OCI-LY1 (cell line): ENCODE results near the gene NME5.
A peak's percentile ranks its signal among the peaks of the same experiment; 100 is the strongest.

Source experiments
- H2AFZ ChIP-seq: fragments of 200-600 bp; sonication (generic), shearing (Covaris generic); 2 replicates; pipeline ENCODE4 v1.6.0; 2014; ENCODE audit warnings: antibody characterized with exemption, mild to moderate bottlenecking, low read length
- H3F3A ChIP-seq: fragments of 200-600 bp; sonication (generic), shearing (Covaris generic); 2 replicates; pipeline ENCODE4 v1.6.0; 2014; ENCODE audit warnings: mild to moderate bottlenecking, antibody characterized with exemption, low read length, moderate library complexity; ENCODE audit not compliant: insufficient read depth
- H3K27ac ChIP-seq: fragments of 200-600 bp; sonication (generic); 2 replicates; pipeline ENCODE4 v1.5.1; 2014; ENCODE audit warnings: low read length, mixed run types, mild to moderate bottlenecking, low read depth; ENCODE audit not compliant: poor library complexity, severe bottlenecking
- H3K27me3 ChIP-seq: fragments of 200-600 bp; sonication (generic); 2 replicates; pipeline ENCODE4 v1.6.0; 2014; ENCODE audit warnings: antibody characterized with exemption, mild to moderate bottlenecking, low read length, moderate library complexity; ENCODE audit not compliant: insufficient read depth
- H3K36me3 ChIP-seq: fragments of 200-600 bp; sonication (generic); 2 replicates; pipeline ENCODE4 v1.6.1; 2014; ENCODE audit warnings: mild to moderate bottlenecking, antibody characterized with exemption, low read length, moderate library complexity, mixed read lengths; ENCODE audit not compliant: insufficient read depth
- H3K4me1 ChIP-seq: fragments of 200-600 bp; sonication (generic); 2 replicates; pipeline ENCODE4 v1.5.1; 2014; ENCODE audit warnings: mild to moderate bottlenecking, low read length, moderate library complexity; ENCODE audit not compliant: insufficient read depth, severe bottlenecking
- H3K4me2 ChIP-seq: fragments of 200-600 bp; sonication (generic), shearing (Covaris generic); 2 replicates; pipeline ENCODE4 v1.6.1; 2014; ENCODE audit warnings: low read length
- H3K4me3 ChIP-seq: fragments of 200-600 bp; sonication (generic); 2 replicates; pipeline ENCODE4 v1.5.1; 2014; ENCODE audit warnings: low read length, low read depth, mild to moderate bottlenecking, mixed read lengths; ENCODE audit not compliant: poor library complexity, severe bottlenecking
- H3K79me2 ChIP-seq: fragments of 200-600 bp; shearing (Covaris generic); 2 replicates; pipeline ENCODE4 v1.6.1; 2016; ENCODE audit warnings: mixed run types, low read length, mixed read lengths; ENCODE audit not compliant: insufficient read depth
- H3K9ac ChIP-seq: fragments of 200-600 bp; sonication (generic), shearing (Covaris generic); 2 replicates; pipeline ENCODE4 v1.6.1; 2014; ENCODE audit warnings: mild to moderate bottlenecking, low read length, mixed read lengths
- H3K9me2 ChIP-seq: fragments of 200-600 bp; sonication (generic), shearing (Covaris generic); 2 replicates; pipeline ENCODE4 v1.6.1; 2014; ENCODE audit warnings: low read depth, mild to moderate bottlenecking, low read length, mixed read lengths
- H3K9me3 ChIP-seq: fragments of 200-600 bp; shearing (Covaris generic); 2 replicates; pipeline ENCODE4 v1.6.1; 2014; ENCODE audit warnings: low read length, mixed read lengths
- H4K20me1 ChIP-seq: fragments of 200-600 bp; sonication (generic), shearing (Covaris generic); 2 replicates; pipeline ENCODE4 v1.6.0; 2016; ENCODE audit warnings: mild to moderate bottlenecking, low read length; ENCODE audit not compliant: insufficient read depth
- EZH2 ChIP-seq: fragments of 200-600 bp; sonication (generic), shearing (Covaris generic); IDR thresholded peaks from 2 replicates; pipeline ENCODE4 v1.8.0; 2017; ENCODE audit warnings: borderline replicate concordance, mixed run types, mild to moderate bottlenecking, antibody characterized with exemption, low read length, moderate library complexity, mixed read lengths
- TF ChIP-seq, protein P1 (sequence below): fragments of 200-600 bp; sonication (generic), shearing (Covaris generic); IDR thresholded peaks from 2 replicates; pipeline ENCODE4 v1.5.1; 2017; ENCODE audit warnings: mild to moderate bottlenecking, antibody characterized with exemption, low read length, moderate library complexity, mixed read lengths

The NME5 gene

DNA sequence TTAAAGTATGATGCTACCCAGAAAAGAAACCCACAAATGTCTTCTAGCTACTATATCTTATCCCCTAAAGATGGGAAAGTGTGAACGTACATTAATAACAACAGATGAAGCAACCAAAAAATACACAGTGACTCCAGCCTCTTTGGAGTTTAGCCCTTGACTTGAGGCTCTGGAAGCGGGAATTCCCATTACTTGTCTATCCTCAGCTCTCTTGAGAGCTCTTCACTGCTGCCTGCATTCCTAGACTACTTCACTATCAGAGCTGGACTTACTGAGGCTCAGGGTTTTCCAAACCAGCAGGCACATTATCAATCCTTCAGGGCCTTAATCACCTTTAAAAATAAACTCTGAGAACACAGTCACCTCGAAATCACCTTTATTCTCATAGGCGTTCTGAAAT lies 1.0 kb upstream of the NME5 start:
- Histone ChIP-seq H3K9ac (no peak overlapping the region), H3K9me3 (no peaks in the 10 kb centered on the region), H3K27ac (no peak overlapping the region), H3K9me2 (no peaks in the 10 kb centered on the region), H3K36me3 (no peaks in the 10 kb centered on the region), H3K27me3 (no peaks in the 10 kb centered on the region), H3K4me3 (no peak overlapping the region), H3K4me1 (peaks cover 10% of the 10 kb centered on the region), H4K20me1 (no peaks in the 10 kb centered on the region), H3K4me2 (no peak overlapping the region), H3K79me2 (no peaks in the 10 kb centered on the region), H3F3A (no peaks in the 10 kb centered on the region), H2AFZ (no peak overlapping the region)
- TF ChIP-seq, protein P1, sequence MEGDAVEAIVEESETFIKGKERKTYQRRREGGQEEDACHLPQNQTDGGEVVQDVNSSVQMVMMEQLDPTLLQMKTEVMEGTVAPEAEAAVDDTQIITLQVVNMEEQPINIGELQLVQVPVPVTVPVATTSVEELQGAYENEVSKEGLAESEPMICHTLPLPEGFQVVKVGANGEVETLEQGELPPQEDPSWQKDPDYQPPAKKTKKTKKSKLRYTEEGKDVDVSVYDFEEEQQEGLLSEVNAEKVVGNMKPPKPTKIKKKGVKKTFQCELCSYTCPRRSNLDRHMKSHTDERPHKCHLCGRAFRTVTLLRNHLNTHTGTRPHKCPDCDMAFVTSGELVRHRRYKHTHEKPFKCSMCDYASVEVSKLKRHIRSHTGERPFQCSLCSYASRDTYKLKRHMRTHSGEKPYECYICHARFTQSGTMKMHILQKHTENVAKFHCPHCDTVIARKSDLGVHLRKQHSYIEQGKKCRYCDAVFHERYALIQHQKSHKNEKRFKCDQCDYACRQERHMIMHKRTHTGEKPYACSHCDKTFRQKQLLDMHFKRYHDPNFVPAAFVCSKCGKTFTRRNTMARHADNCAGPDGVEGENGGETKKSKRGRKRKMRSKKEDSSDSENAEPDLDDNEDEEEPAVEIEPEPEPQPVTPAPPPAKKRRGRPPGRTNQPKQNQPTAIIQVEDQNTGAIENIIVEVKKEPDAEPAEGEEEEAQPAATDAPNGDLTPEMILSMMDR, result no peak
- no peak for TF ChIP-seq EZH2

DNA sequence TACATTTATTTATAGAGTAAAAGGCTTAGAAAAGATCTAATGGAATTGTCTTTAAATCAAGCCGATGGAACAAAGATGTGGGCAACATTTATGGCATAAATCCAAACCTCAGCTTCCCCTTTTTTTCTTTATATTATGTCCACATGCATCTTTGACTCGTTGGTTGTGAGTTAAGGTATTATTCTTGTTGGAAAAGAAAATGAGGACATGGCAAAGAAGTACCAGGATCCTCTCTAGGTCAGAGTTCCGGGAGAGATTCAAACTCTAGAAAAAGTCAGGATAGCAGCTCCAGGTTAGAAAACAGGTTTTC lies 508 bp upstream of the NME5 start:
- TF ChIP-seq, protein P1, result no peak
- TF ChIP-seq EZH2, result no peak
- H4K20me1 ChIP-seq, result no peaks in the 10 kb centered on the region
- no peak overlapping the region for H3K9ac ChIP-seq
- H3K9me2 ChIP-seq, result no peaks in the 10 kb centered on the region
- H3K4me2 ChIP-seq, result peak overlapping the region; percentile 58; the same call in 1 of the 2 replicates
- H2AFZ ChIP-seq, result no peak overlapping the region
- no peaks in the 10 kb centered on the region for H3K9me3 ChIP-seq
- peaks cover 10% of the 10 kb centered on the region for H3K4me1 ChIP-seq
- no peaks in the 10 kb centered on the region for H3K79me2 ChIP-seq
- peak overlapping the region; percentile 37 for H3K4me3 ChIP-seq
- H3K27me3 ChIP-seq, result no peaks in the 10 kb centered on the region
- H3F3A ChIP-seq, result no peaks in the 10 kb centered on the region
- H3K36me3 ChIP-seq, result no peaks in the 10 kb centered on the region
- H3K27ac ChIP-seq, result no peak overlapping the region

DNA sequence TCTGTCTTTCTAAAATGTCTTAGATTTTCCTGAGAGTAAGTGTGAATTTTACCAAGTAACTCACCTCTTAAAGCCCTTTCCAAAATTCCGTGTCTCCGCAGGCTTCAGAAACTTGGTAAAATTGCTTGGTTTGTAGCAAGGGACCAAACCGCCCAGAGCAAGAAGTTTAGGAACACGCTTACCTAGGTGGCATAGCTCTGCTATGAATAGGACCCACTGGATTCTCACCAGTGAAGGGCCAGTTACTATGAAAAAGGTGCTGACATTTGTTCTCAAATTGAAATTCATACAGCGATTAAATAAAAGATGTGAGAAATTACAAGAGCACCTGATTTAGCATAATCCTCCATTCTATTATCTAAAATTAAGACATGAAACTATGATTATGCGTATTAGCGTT lies 6.7 kb downstream of the NME5 start:
- no peaks in the 10 kb centered on the region for H3K36me3 ChIP-seq
- peak overlapping the region; percentile 51 for H3K4me3 ChIP-seq
- TF ChIP-seq EZH2, result no peak
- TF ChIP-seq, protein P1, result no peak
- H4K20me1 ChIP-seq, result no peaks in the 10 kb centered on the region
- no peak overlapping the region for H2AFZ ChIP-seq
- H3F3A ChIP-seq, result no peaks in the 10 kb centered on the region
- H3K4me2 ChIP-seq, result peak overlapping the region; percentile 75
- H3K9me2 ChIP-seq, result no peaks in the 10 kb centered on the region
- no peak overlapping the region for H3K27ac ChIP-seq
- no peaks in the 10 kb centered on the region for H3K27me3 ChIP-seq
- no peak overlapping the region for H3K9ac ChIP-seq
- H3K4me1 ChIP-seq, result peaks cover 9% of the 10 kb centered on the region
- H3K79me2 ChIP-seq, result no peaks in the 10 kb centered on the region
- H3K9me3 ChIP-seq, result no peaks in the 10 kb centered on the region
